ENCODE data around the gene GPN3.

GRCh38 chr12:110421159-110421661 is 46.8 kb downstream of the GPN3 start:
- no peak for TF ChIP-seq CTCF (IDR thresholded peaks at IDR 0.05; ENCODE audit: low read length)
- TF ChIP-seq EZH2 (IDR thresholded peaks at IDR 0.05; ENCODE audit: borderline replicate concordance, low read length) = no peak

All from OCI-LY1 (cell line).